Measurements from ENCODE around the gene ZEB1.

The ZEB1 gene

DNA sequence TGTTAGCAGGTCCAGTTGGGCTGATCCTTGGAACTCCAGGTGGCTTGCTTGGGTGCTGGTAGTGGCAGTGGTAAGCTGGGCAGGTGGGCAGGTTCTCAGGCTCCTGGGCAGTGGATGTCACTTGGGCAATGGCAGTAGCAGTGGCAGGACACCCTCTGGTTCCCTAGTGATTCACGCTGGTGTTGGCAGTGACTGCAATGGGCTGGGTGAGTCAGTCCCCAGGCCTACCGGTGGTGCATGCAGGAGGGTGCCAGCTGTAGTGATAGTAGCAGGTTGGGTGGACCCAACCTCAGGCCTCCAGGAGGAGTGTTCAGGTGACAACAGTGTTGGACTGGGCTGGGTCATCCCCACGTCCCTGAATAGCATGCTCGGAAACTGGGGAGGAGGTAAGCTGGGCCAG, 189.2 kb downstream of the ZEB1 start:
- peaks cover 55% of the 10 kb centered on the region for H3K36me3 Mint-ChIP-seq
- no peaks in the 10 kb centered on the region for H3K27me3 Mint-ChIP-seq
- H3K4me1 Mint-ChIP-seq (ENCODE audit: low read depth) = peaks cover 9% of the 10 kb centered on the region
- H3K4me3 Mint-ChIP-seq = no peak overlapping the region
- peaks cover 36% of the 10 kb centered on the region for H3K9me3 Mint-ChIP-seq (ENCODE audit: low read depth)
- peak overlapping the region; percentile 54 for H3K27ac Mint-ChIP-seq

DNA sequence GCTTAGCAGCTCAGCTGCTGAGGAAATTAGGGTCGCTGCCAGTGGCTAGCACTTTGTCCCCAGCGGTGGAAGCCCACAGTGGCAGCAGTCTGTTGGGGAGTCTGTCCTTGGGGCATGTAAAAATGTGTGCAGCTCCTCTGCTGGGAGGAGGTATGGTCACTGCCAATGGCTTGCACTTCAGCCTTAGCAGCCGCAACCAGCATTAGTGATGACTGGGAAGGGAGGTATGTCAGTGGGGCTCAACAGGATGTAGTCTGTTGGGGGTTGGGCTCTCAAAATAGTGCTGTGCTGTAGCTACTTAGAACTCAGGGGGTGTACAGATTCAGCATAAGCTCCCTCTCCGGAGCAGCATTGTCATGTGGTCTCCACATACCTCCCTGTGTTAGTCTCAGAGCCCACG, 189.9 kb downstream of the ZEB1 start:
- peaks cover 32% of the 10 kb centered on the region for H3K9me3 Mint-ChIP-seq (ENCODE audit: low read depth)
- H3K36me3 Mint-ChIP-seq = peaks cover 48% of the 10 kb centered on the region
- H3K4me1 Mint-ChIP-seq (ENCODE audit: low read depth) = peaks cover 9% of the 10 kb centered on the region
- no peak overlapping the region for H3K27ac Mint-ChIP-seq
- H3K27me3 Mint-ChIP-seq = no peaks in the 10 kb centered on the region
- H3K4me3 Mint-ChIP-seq = no peak overlapping the region

DNA sequence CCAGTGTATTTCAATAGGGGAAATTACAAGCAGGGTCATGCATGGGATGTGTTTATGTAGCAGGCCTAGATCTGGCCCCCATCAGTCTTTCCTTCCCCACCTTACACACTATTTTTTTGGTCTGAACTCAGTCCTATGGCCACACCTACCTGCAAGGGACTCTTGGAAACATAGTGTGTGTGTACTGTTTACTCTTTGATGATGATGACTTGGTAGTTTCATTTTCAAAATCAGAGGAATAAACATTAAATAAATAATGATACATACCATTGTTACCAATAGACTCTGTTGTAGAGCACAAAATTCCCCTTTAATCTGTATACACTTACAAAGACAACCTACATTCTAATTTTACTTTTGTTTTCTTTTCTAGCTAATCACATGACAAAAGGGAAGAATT, 191.0 kb downstream of the ZEB1 start:
- H3K36me3 Mint-ChIP-seq = peaks cover 44% of the 10 kb centered on the region
- peaks cover 23% of the 10 kb centered on the region for H3K9me3 Mint-ChIP-seq (ENCODE audit: low read depth)
- no peak overlapping the region for H3K27ac Mint-ChIP-seq
- no peak overlapping the region for H3K4me3 Mint-ChIP-seq
- peaks cover 11% of the 10 kb centered on the region for H3K4me1 Mint-ChIP-seq (ENCODE audit: low read depth)
- H3K27me3 Mint-ChIP-seq = no peaks in the 10 kb centered on the region

DNA sequence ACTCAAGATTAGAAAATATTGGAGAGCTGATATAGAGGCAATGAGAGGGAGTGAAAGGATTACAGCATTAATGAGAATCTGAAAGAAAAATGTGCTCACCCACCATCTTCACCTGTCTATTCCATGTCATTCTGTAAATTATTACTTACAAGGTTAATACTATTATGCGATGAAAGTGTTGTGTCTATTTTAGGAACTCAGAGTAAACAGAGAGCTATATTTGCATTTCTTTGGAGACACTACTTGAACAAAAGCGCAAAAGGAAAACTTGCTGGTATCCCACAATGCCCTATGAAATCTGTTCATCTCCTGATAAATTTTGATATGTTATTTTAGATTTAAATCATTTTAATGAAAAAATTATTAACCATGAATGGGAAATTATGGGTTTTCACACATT, 196.1 kb downstream of the ZEB1 start:
- no peak overlapping the region for H3K4me3 Mint-ChIP-seq
- peak overlapping the region; percentile 80 for H3K27ac Mint-ChIP-seq
- no peaks in the 10 kb centered on the region for H3K9me3 Mint-ChIP-seq (ENCODE audit: low read depth)
- no peaks in the 10 kb centered on the region for H3K27me3 Mint-ChIP-seq
- H3K4me1 Mint-ChIP-seq (ENCODE audit: low read depth) = peaks cover 16% of the 10 kb centered on the region
- H3K36me3 Mint-ChIP-seq = peaks cover 22% of the 10 kb centered on the region

DNA sequence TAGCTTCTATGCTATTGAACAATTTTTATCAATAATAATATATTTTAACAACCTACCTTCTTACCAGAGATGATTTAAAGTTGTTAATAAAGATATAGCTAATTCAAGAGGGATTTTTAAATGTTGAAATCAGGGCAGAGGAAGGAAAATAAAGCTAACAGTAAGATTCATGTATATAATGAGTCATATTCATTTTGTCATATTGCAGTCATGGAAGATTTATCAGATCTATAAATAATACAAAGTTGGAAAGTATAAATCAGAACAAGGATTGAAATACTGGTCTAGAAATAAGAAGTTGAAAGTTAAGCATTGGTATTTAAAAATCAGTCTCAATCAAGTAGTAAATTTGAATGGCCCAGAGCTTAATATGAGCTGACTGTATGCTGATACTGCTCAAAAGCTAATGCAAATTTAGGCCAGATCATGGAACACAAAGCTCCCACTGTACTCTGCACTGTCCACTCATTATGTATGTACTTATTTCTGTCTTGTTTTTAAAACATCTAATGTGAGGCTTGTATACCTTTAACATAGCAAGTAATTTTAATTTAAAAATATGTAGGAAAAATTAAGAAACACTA, 196.9 kb downstream of the ZEB1 start:
- Mint-ChIP-seq H3K4me3 (no peak overlapping the region), H3K4me1 (ENCODE audit: low read depth) (peaks cover 16% of the 10 kb centered on the region), H3K27ac (peak overlapping the region; percentile 64), H3K27me3 (no peaks in the 10 kb centered on the region), H3K36me3 (peaks cover 26% of the 10 kb centered on the region), H3K9me3 (ENCODE audit: low read depth) (no peaks in the 10 kb centered on the region)

DNA sequence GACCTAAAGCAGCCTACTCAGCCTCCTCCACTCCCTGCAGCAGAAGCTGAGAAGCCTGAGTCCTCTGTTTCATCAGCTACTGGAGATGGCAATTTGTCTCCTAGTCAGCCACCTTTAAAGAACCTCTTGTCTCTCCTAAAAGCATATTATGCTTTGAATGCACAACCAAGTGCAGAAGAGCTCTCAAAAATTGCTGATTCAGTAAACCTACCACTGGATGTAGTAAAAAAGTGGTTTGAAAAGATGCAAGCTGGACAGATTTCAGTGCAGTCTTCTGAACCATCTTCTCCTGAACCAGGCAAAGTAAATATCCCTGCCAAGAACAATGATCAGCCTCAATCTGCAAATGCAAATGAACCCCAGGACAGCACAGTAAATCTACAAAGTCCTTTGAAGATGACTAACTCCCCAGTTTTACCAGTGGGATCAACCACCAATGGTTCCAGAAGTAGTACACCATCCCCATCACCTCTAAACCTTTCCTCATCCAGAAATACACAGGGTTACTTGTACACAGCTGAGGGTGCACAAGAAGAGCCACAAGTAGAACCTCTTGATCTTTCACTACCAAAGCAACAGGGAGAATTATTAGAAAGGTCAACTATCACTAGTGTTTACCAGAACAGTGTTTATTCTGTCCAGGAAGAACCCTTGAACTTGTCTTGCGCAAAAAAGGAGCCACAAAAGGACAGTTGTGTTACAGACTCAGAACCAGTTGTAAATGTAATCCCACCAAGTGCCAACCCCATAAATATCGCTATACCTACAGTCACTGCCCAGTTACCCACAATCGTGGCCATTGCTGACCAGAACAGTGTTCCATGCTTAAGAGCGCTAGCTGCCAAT, 202.2 kb downstream of the ZEB1 start:
- H3K27me3 Mint-ChIP-seq = no peaks in the 10 kb centered on the region
- H3K27ac Mint-ChIP-seq = peak overlapping the region; percentile 23
- H3K9me3 Mint-ChIP-seq (ENCODE audit: low read depth) = no peaks in the 10 kb centered on the region
- no peak overlapping the region for H3K4me3 Mint-ChIP-seq
- peaks cover 42% of the 10 kb centered on the region for H3K36me3 Mint-ChIP-seq
- peaks cover 7% of the 10 kb centered on the region for H3K4me1 Mint-ChIP-seq (ENCODE audit: low read depth)

DNA sequence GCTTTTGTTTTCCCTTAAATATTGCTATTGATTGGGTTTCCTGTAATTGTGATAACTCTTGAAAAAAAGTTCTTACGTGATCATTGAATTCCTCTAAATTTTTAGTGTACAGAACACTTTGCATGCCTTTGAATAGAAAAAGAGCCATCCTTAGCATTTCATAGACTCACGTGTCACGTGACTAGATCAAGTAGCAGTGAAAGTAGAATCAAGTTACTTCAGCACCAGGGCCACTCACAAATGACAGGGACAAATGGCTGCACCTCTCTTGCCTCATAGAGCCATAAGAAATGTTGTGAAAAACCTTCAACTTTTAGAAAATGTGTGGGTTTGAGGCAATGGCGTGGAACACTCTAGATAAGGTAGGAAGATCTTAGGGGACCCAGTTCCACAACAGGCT, 203.8 kb downstream of the ZEB1 start:
- no peak overlapping the region for H3K4me3 Mint-ChIP-seq
- peaks cover 41% of the 10 kb centered on the region for H3K36me3 Mint-ChIP-seq
- peak overlapping the region; percentile 6 for H3K27ac Mint-ChIP-seq

DNA sequence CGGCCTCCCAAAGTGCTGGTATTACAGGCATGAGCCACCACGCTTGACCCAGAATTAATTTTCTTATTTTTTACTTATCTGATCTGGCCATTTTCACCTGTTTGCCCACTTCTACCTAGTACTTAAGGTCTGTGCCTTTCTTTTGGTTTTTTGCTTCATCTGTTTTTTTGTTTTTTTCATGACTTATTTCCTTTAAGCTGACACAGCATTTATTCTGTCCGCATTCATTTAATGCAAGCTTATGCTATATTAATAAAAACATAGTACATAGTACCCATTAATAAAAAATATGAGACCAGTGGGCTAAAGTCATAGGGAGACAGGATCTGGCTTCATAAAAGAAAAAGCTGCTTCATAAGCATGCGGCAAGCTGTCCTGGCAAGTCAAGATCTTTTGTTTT, 205.4 kb downstream of the ZEB1 start:
- Mint-ChIP-seq H3K27ac (no peak overlapping the region), H3K4me1 (ENCODE audit: low read depth) (peaks cover 2% of the 10 kb centered on the region), H3K27me3 (no peaks in the 10 kb centered on the region), H3K36me3 (peaks cover 41% of the 10 kb centered on the region), H3K4me3 (no peak overlapping the region), H3K9me3 (ENCODE audit: low read depth) (no peaks in the 10 kb centered on the region)

More for the DNA sequence above, 203.8 kb downstream of the ZEB1 start:
- H3K27me3 Mint-ChIP-seq = no peaks in the 10 kb centered on the region
- H3K9me3 Mint-ChIP-seq (ENCODE audit: low read depth) = no peaks in the 10 kb centered on the region
- H3K4me1 Mint-ChIP-seq (ENCODE audit: low read depth) = peaks cover 2% of the 10 kb centered on the region

DNA sequence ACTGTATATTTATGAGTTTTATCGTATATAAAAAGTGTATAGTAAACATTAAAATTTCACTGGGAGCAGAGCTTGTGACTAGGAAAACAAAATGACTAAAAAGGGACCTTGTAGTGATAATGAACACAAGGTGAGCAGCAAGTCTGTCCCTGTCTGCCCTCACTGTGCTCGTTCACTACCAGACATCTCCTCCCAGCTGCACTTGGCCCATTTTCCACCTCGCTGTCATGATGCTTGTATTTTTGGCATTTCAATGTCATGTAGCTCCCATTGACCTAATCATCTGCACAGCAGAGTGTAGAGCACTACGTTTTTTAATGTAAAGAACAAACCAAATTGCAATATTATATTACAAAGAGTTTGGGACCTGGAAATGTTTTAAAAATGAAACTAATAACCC, 207.2 kb downstream of the ZEB1 start:
- H3K27ac Mint-ChIP-seq = no peak overlapping the region
- no peaks in the 10 kb centered on the region for H3K27me3 Mint-ChIP-seq
- H3K9me3 Mint-ChIP-seq (ENCODE audit: low read depth) = no peaks in the 10 kb centered on the region
- H3K4me1 Mint-ChIP-seq (ENCODE audit: low read depth) = peaks cover 2% of the 10 kb centered on the region
- peaks cover 30% of the 10 kb centered on the region for H3K36me3 Mint-ChIP-seq
- H3K4me3 Mint-ChIP-seq = no peak overlapping the region

DNA sequence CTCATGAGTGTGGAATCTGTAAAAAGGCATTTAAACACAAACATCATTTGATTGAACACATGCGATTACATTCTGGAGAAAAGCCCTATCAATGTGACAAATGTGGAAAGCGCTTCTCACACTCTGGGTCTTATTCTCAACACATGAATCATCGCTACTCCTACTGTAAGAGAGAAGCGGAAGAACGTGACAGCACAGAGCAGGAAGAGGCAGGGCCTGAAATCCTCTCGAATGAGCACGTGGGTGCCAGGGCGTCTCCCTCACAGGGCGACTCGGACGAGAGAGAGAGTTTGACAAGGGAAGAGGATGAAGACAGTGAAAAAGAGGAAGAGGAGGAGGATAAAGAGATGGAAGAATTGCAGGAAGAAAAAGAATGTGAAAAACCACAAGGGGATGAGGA, 207.7 kb downstream of the ZEB1 start:
- Mint-ChIP-seq H3K27ac (peak overlapping the region; percentile 46), H3K4me1 (ENCODE audit: low read depth) (peaks cover 2% of the 10 kb centered on the region)

DNA sequence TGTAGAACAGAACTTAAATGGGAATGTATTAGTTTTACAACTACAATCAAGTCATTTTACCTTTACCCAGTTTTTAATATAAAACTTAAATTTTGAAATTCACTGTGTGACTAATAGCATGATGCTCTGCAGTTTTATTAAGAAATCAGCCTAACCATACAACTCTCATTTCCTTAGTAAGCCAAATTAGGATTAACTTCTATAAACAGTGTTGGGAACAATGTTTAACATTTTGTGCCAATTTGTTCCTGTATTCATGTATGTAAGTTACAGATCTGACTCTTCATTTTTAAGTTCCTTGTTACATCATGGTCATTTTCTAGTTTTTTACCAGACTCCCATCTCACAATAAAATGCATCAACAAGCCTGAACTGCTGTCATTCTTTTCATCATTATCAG, 209.8 kb downstream of the ZEB1 start:
- Mint-ChIP-seq H3K9me3 (ENCODE audit: low read depth) (peaks cover 3% of the 10 kb centered on the region), H3K27me3 (no peaks in the 10 kb centered on the region), H3K4me1 (ENCODE audit: low read depth) (peaks cover 2% of the 10 kb centered on the region), H3K27ac (no peak overlapping the region), H3K4me3 (no peak overlapping the region), H3K36me3 (peaks cover 18% of the 10 kb centered on the region)

More for the DNA sequence above, 207.7 kb downstream of the ZEB1 start:
- Mint-ChIP-seq H3K27me3 (no peaks in the 10 kb centered on the region), H3K4me3 (no peak overlapping the region), H3K9me3 (ENCODE audit: low read depth) (no peaks in the 10 kb centered on the region), H3K36me3 (peaks cover 25% of the 10 kb centered on the region)

DNA sequence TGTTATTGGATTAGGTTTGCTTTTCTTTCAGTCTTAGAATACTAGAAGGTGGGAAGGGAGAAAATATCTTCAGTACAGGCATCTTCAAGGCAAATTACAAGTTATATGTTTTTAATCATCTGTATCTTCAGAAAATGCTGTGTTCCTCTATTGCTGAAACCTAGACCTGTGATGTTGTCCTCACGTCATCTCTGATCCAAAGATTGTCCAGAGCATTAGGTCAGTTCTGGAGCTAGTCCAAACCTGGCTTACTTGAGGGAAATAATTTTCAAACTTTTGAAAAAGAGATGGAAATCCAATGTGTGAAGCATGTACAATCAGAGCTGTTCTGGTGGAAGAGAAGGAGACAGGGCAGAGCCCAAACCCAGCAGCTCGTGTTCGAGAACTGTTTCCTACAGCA, 217.3 kb downstream of the ZEB1 start:
- no peaks in the 10 kb centered on the region for H3K27me3 Mint-ChIP-seq
- H3K4me1 Mint-ChIP-seq (ENCODE audit: low read depth) = no peaks in the 10 kb centered on the region
- H3K27ac Mint-ChIP-seq = no peak overlapping the region
- no peaks in the 10 kb centered on the region for H3K36me3 Mint-ChIP-seq
- peaks cover 6% of the 10 kb centered on the region for H3K9me3 Mint-ChIP-seq (ENCODE audit: low read depth)
- no peak overlapping the region for H3K4me3 Mint-ChIP-seq

DNA sequence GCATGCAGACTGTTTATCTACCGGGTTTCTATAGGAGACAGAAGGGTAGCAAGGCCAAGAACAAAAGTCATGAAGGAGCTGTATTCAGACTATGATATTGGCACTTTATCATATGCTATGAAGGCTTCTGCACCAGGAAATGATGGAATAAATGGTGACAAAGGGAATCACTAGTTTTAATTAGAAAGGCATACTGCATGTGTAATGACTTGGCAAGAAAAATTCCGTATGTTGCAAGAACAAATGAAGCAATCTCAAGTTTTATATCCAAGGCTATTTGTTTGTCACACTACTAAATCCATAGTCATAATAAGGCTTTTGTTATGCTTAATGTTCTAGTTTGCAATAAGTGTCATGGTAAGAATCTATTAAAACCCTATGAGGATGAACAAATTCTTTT, 230.9 kb downstream of the ZEB1 start:
- H3K9me3 Mint-ChIP-seq (ENCODE audit: low read depth) = peaks cover 3% of the 10 kb centered on the region

DNA sequence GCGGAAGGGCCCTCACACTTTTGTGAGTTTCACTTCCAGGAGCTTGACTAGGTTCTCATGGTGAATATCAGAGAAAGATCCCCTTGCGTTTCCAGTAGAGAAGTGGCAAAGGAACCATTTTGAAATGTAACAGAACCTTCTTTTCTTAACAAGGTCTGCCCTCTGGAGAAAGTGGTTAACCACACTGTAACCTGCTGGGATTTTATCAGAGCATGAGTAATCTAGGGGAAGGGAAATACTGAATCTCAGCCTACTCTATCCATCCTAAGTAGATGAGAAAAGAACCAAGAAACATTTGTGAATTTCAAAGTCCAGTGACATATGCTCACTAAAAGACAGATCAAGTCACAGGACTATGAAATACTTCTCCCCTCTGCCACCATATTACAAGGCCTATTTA, 235.5 kb downstream of the ZEB1 start:
- Mint-ChIP-seq H3K27ac (no peak overlapping the region), H3K4me1 (ENCODE audit: low read depth) (no peaks in the 10 kb centered on the region), H3K4me3 (no peak overlapping the region), H3K27me3 (peaks cover 1% of the 10 kb centered on the region), H3K9me3 (ENCODE audit: low read depth) (peaks cover 33% of the 10 kb centered on the region), H3K36me3 (peaks cover 10% of the 10 kb centered on the region)

More for the DNA sequence above, 230.9 kb downstream of the ZEB1 start:
- Mint-ChIP-seq H3K4me1 (ENCODE audit: low read depth) (no peaks in the 10 kb centered on the region), H3K27ac (no peak overlapping the region), H3K27me3 (no peaks in the 10 kb centered on the region), H3K4me3 (no peak overlapping the region), H3K36me3 (no peaks in the 10 kb centered on the region)

DNA sequence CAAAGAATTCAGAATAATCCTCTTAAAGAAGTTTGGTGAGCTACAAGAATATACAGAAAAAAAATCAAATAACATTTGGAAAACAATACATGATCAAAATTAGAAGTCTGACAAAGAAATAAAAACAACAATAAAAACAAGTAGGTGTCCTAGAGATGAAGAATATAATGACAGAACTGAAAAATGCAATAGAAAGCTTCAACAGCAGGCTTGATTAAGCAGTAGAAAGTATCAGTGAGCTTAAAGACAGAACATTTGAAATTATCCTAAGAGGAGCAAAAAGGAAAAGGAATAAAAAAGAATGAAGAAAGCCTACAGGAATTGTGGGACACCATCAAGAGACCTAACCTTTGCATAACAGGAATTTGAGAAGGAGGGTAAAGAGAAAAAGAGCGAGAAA, 238.8 kb downstream of the ZEB1 start:
- Mint-ChIP-seq H3K4me3 (no peak overlapping the region), H3K9me3 (ENCODE audit: low read depth) (peaks cover 32% of the 10 kb centered on the region), H3K4me1 (ENCODE audit: low read depth) (no peaks in the 10 kb centered on the region), H3K27me3 (peaks cover 1% of the 10 kb centered on the region), H3K27ac (no peak overlapping the region), H3K36me3 (peaks cover 10% of the 10 kb centered on the region)

Data from activated naive CD8-positive, alpha-beta T cell (primary cell).